PFSK-1 (cell line): Measurements from ENCODE around the gene CDCP1.

ENCODE experiments used
- POLR2AphosphoS5 ChIP-seq: IDR thresholded peaks from 2 replicates; pipeline ENCODE4 v1.6.1; 2012; ENCODE audit warnings: low read depth, mild to moderate bottlenecking, control low read depth, low read length, moderate library complexity
- SIN3A ChIP-seq: IDR thresholded peaks from 2 replicates; pipeline ENCODE4 v1.6.1; 2012; ENCODE audit warnings: mild to moderate bottlenecking, low read length, moderate library complexity, borderline replicate concordance; ENCODE audit not compliant: insufficient read depth
- TAF1 ChIP-seq: IDR thresholded peaks from 2 replicates; pipeline ENCODE4 v1.6.1; 2012; ENCODE audit warnings: low read length, control low read depth, borderline replicate concordance; ENCODE audit not compliant: insufficient read depth
- TF ChIP-seq, protein P1 (sequence below), 2 experiments: IDR thresholded peaks; 2 replicates each; pipeline versions ENCODE4 v1.6.1 to v1.8.0; 2011 to 2012; ENCODE audit warnings: low read depth in 2 of 2, low read length in 2 of 2, control low read depth in 1 of 2, inconsistent platforms in 1 of 2, mild to moderate bottlenecking in 1 of 2, moderate library complexity in 1 of 2; ENCODE audit not compliant: insufficient read depth in 1 of 2

DNA sequence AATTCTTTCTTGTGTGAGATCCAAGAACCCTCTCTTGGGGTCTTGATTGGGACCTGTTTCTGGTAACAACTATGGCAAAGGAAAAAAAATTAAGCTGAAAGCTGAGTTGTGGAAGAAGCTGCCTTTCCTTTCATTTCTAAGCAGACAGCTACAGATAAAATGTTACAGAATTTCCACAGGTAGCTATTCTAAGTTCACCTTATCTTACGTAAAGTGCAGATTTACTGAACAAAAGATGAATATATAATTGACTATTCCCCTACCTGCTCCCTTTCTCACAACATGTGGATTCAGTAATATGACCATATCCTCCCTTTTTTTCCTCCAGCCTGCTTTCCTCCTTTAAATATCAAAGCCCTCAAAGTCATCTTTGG is 83.5 kb downstream of the CDCP1 start:
- TF ChIP-seq TAF1 (no peak), POLR2AphosphoS5 (no peak), SIN3A (no peak)
- TF ChIP-seq, protein P1, sequence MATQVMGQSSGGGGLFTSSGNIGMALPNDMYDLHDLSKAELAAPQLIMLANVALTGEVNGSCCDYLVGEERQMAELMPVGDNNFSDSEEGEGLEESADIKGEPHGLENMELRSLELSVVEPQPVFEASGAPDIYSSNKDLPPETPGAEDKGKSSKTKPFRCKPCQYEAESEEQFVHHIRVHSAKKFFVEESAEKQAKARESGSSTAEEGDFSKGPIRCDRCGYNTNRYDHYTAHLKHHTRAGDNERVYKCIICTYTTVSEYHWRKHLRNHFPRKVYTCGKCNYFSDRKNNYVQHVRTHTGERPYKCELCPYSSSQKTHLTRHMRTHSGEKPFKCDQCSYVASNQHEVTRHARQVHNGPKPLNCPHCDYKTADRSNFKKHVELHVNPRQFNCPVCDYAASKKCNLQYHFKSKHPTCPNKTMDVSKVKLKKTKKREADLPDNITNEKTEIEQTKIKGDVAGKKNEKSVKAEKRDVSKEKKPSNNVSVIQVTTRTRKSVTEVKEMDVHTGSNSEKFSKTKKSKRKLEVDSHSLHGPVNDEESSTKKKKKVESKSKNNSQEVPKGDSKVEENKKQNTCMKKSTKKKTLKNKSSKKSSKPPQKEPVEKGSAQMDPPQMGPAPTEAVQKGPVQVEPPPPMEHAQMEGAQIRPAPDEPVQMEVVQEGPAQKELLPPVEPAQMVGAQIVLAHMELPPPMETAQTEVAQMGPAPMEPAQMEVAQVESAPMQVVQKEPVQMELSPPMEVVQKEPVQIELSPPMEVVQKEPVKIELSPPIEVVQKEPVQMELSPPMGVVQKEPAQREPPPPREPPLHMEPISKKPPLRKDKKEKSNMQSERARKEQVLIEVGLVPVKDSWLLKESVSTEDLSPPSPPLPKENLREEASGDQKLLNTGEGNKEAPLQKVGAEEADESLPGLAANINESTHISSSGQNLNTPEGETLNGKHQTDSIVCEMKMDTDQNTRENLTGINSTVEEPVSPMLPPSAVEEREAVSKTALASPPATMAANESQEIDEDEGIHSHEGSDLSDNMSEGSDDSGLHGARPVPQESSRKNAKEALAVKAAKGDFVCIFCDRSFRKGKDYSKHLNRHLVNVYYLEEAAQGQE (IDR thresholded peaks at IDR 0.05; ENCODE audit: insufficient read depth in 1 of 2, low read depth in 2 of 2, low read length in 2 of 2): no peak
